HepG2 (cell line): ENCODE measurements around the gene AKAP6. TPM values are rescaled to one million over a fixed set of nuclear protein-coding genes. Genes with fewer than 3 reads are reported as not detected.

Source experiments
- ATAC-seq: fragments of 200-7000 bp; cut with Tn5 transposase; 3 replicates; pipeline ENCODE4 v1.9.1; 2020; ENCODE audit warnings: mild to moderate bottlenecking, moderate library complexity
- BruUV-seq: library from RNA; stranded (reverse); fragments of 400-500 nt; replicated peaks from 2 replicates; lab custom pipeline; 2021; lab: Mats Ljungman, UMichigan
- CTCF ChIA-PET: fragments of 300-600 bp; formaldehyde crosslinking; extraction: SDS; loops from one replicate; lab custom pipeline; 2021; ENCODE audit warnings: low total read pairs, inconsistent platforms, low intra/inter-chr PET ratio; lab: Yijun Ruan, JAX
- POLR2A ChIA-PET: fragments of 350-600 bp; sonication (Branson Sonifier 250); formaldehyde crosslinking; loops from one replicate; lab custom pipeline; 2020; ENCODE audit warnings: antibody characterized with exemption, inconsistent platforms; lab: Yijun Ruan, JAX
- DNase-seq: peaks from one replicate; pipeline ENCODE4 v3.0.0-alpha.2; 2015; ENCODE audit warnings: low spot score
- FAIRE-seq: peaks from 3 replicates; lab custom pipeline; 2011; peaks lifted over from hg19 to GRCh38; lab: Jason Lieb, UNC
- H2AFZ ChIP-seq: one replicate; pipeline ENCODE4 v1.6.1; 2011; ENCODE audit warnings: low read length, inconsistent platforms
- H3K27ac ChIP-seq: fragments of 300-600 bp; 3 replicates; pipeline ENCODE4 v1.8.0; 2011; ENCODE audit warnings: mixed run types, mild to moderate bottlenecking, mixed read lengths, low read length, inconsistent platforms; ENCODE audit not compliant: insufficient read depth; ENCODE audit errors: extremely low read length
- H3K27me3 ChIP-seq, 2 experiments: fragments of 200-600 bp in 1 of 2; 2 replicates in 1 of 2; 3 replicates in 1 of 2; pipeline versions ENCODE4 v1.6.0 to v1.8.0; 2011; ENCODE audit warnings: low read length in 2 of 2, mild to moderate bottlenecking in 2 of 2, moderate library complexity in 2 of 2, inconsistent platforms in 1 of 2; ENCODE audit not compliant: insufficient read depth in 2 of 2, control insufficient read depth in 1 of 2
- H3K36me3 ChIP-seq, 2 experiments: fragments of 200-600 bp in 1 of 2; replicated peaks in 1 of 2; 2 replicates in 1 of 2; 3 replicates in 1 of 2; pipeline versions ENCODE4 v1.5.1 to v1.8.0; 2011; ENCODE audit warnings: low read length in 2 of 2, inconsistent platforms in 1 of 2; ENCODE audit not compliant: insufficient read depth in 2 of 2, control insufficient read depth in 1 of 2
- H3K4me1 ChIP-seq: 2 replicates; pipeline ENCODE4 v1.5.1; 2012; ENCODE audit warnings: low read length, inconsistent platforms; ENCODE audit not compliant: insufficient read depth
- H3K4me2 ChIP-seq: 2 replicates; pipeline ENCODE4 v1.6.0; 2011; ENCODE audit warnings: low read depth, low read length, inconsistent platforms
- H3K4me3 ChIP-seq, 3 experiments: fragments of 200-600 bp in 1 of 3; sonication (generic), shearing (Covaris generic) in 1 of 3; replicated peaks in 1 of 3; 2 replicates each; pipeline ENCODE4 v1.5.1; 2011 to 2016; ENCODE audit warnings: low read length in 3 of 3, inconsistent platforms in 2 of 3, low read depth in 2 of 3, mild to moderate bottlenecking in 2 of 3, control low read depth in 1 of 3, mixed read lengths in 1 of 3; ENCODE audit not compliant: insufficient read depth in 1 of 3
- H3K79me2 ChIP-seq: one replicate; pipeline ENCODE4 v1.6.1; 2011; ENCODE audit warnings: low read length, inconsistent platforms; ENCODE audit not compliant: insufficient read depth
- H3K9ac ChIP-seq: 2 replicates; pipeline ENCODE4 v1.6.0; 2011; ENCODE audit warnings: mild to moderate bottlenecking, low read depth, low read length, inconsistent platforms; ENCODE audit not compliant: insufficient read depth
- H3K9me3 ChIP-seq: 2 replicates; pipeline ENCODE4 v1.5.1; 2012; ENCODE audit warnings: mild to moderate bottlenecking, low read length
- H4K20me1 ChIP-seq: 2 replicates; pipeline ENCODE4 v1.6.0; 2011; ENCODE audit warnings: inconsistent platforms, mild to moderate bottlenecking, low read length, moderate library complexity; ENCODE audit not compliant: insufficient read depth
- AFF4 ChIP-seq: sonication (generic); formaldehyde crosslinking; IDR thresholded peaks from 2 replicates; pipeline ENCODE4 v1.4.0; 2020; ENCODE audit warnings: missing genetic modification reagents
- MTA3 ChIP-seq: sonication (generic); formaldehyde crosslinking; IDR thresholded peaks from 2 replicates; pipeline ENCODE4 v1.4.0; 2020; ENCODE audit warnings: missing genetic modification reagents
- NCOA2 ChIP-seq: sonication (generic); formaldehyde crosslinking; IDR thresholded peaks from 2 replicates; pipeline ENCODE4 v1.8.0; 2022; ENCODE audit warnings: inconsistent platforms
- ZNF552 ChIP-seq: sonication (generic); formaldehyde crosslinking; IDR thresholded peaks from 2 replicates; pipeline ENCODE4 v1.9.0; 2022; ENCODE audit warnings: missing genetic modification reagents, mild to moderate bottlenecking, borderline replicate concordance
- WGBS: methylation state at CpG from one replicate; pipeline ENCODE4 v1.1.6; 2017; ENCODE audit warnings: low lambda C conversion rate; 5-methylcytosine and 5-hydroxymethylcytosine counted together
- in situ Hi-C: cut with HindIII; loops from 2 replicates; pipeline ENCODE4 v1.10.0; 2017; ENCODE audit warnings: low pct_unique_long_range_greater_than_20kb; ENCODE audit not compliant: extremely low pct_ligation_motif_present
- intact Hi-C: fragments of 100-400 bp; cut with micrococcal nuclease; formaldehyde crosslinking; loops from one replicate; pipeline ENCODE4 v1.10.0; 2022; ENCODE audit not compliant: unreplicated experiment
- polyA plus RNA-seq, 8 experiments: library from polyadenylated mRNA; depleted of rRNA in 3 of 8; stranded (reverse) in 7 of 8; unstranded in 1 of 8; fragments of >200 nt; fragmentation: Illumina TruSeq in 4 of 8; extraction: Trizol in 4 of 8; gene quantifications; 2 replicates each; pipeline versions ENCODE4 v1.2.1 to v1.2.3, GENCODE V29; 2011 to 2016; ENCODE audit warnings: low read depth in 4 of 8, missing spikeins in 1 of 8, mixed read lengths in 1 of 8; ENCODE audit not compliant: insufficient read depth in 1 of 8
- total RNA-seq, 5 experiments: library from RNA; depleted of rRNA; stranded (reverse); fragments of >200 nt; fragmentation: Illumina TruSeq; extraction: Trizol; gene quantifications; 2 replicates each; pipeline ENCODE4 v1.2.3, GENCODE V29; 2016; ENCODE audit warnings: low read depth in 1 of 5

The AKAP6 gene
- total and polyA plus RNA-seq, 2 of the 13 experiments (the other 11 are each of a cell fraction or from before 2014, with no cell fraction given): 1.4 TPM

GRCh38 chr14:32438517-32438916 is 109.4 kb downstream of the AKAP6 start:
- FAIRE-seq (no peak), ATAC-seq (no peak), DNase-seq (no peak)
- in situ Hi-C loops (no loop called here), intact Hi-C loops (no loop called here)
- BruUV-seq: no TSS peak
- no peak overlapping the region for H3K27ac ChIP-seq
- H3K4me1 ChIP-seq: no peaks in the 10 kb centered on the region
- H3K27me3 ChIP-seq: no peaks in the 10 kb centered on the region
- no peak overlapping the region for H2AFZ ChIP-seq
- H3K9me3 ChIP-seq: no peaks in the 10 kb centered on the region
- H4K20me1 ChIP-seq: no peaks in the 10 kb centered on the region
- H3K4me2 ChIP-seq: no peak overlapping the region
- no peak overlapping the region for H3K9ac ChIP-seq
- CTCF ChIA-PET: no interaction called here
- no peaks in the 10 kb centered on the region for H3K79me2 ChIP-seq
- no peak overlapping the region for H3K4me3 ChIP-seq
- WGBS: 18% methylated on average over 1 of the region's 1 CpG
- POLR2A ChIA-PET: no interaction called here
- H3K36me3 ChIP-seq: no peaks in the 10 kb centered on the region
- TF ChIP-seq NCOA2 (CRISPR knock-in tag) (no peak), ZNF552 (CRISPR knock-in tag) (no peak), MTA3 (CRISPR knock-in tag) (no peak), AFF4 (CRISPR knock-in tag) (no peak)
- TF ChIP-seq, all 625 proteins: peak for 0
